ENCODE results near the gene MRAS. TPM values are rescaled to one million over a fixed set of nuclear protein-coding genes. Genes with fewer than 3 reads are reported as not detected.

MRAS gene
- total RNA-seq, 4 donors from 2014 or later = 13.8 to 83.0 (median 46.8) TPM

- H3K36me3 ChIP-seq = no peaks in the 10 kb centered on the region
- no peak overlapping the region for H3K27ac ChIP-seq
- no peaks in the 10 kb centered on the region for H3K27me3 ChIP-seq
- H3K4me1 ChIP-seq = no peaks in the 10 kb centered on the region
- intact Hi-C loops (cut with DNase I; ENCODE audit: low total_unique reads) = no loop called here
- no peaks in the 10 kb centered on the region for H3K9me3 ChIP-seq
- no peak overlapping the region for H3K4me3 ChIP-seq
- TF ChIP-seq, protein P1, sequence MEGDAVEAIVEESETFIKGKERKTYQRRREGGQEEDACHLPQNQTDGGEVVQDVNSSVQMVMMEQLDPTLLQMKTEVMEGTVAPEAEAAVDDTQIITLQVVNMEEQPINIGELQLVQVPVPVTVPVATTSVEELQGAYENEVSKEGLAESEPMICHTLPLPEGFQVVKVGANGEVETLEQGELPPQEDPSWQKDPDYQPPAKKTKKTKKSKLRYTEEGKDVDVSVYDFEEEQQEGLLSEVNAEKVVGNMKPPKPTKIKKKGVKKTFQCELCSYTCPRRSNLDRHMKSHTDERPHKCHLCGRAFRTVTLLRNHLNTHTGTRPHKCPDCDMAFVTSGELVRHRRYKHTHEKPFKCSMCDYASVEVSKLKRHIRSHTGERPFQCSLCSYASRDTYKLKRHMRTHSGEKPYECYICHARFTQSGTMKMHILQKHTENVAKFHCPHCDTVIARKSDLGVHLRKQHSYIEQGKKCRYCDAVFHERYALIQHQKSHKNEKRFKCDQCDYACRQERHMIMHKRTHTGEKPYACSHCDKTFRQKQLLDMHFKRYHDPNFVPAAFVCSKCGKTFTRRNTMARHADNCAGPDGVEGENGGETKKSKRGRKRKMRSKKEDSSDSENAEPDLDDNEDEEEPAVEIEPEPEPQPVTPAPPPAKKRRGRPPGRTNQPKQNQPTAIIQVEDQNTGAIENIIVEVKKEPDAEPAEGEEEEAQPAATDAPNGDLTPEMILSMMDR (IDR thresholded peaks at IDR 0.05) = no peak
- TF ChIP-seq POLR2A (IDR thresholded peaks at IDR 0.05) = no peak
- DNase-seq = no peak
These were observed 47.7 kb downstream of the MRAS start for GRCh38 chr3:138395865-138396751.

- H3K27me3 ChIP-seq = no peaks in the 10 kb centered on the region
- no peak overlapping the region for H3K27ac ChIP-seq
- no peak for DNase-seq
- no peaks in the 10 kb centered on the region for H3K9me3 ChIP-seq
- no peak overlapping the region for H3K4me3 ChIP-seq
- H3K4me1 ChIP-seq = no peaks in the 10 kb centered on the region
- TF ChIP-seq, protein P1 (IDR thresholded peaks at IDR 0.05) = no peak
- no peak for TF ChIP-seq POLR2A (IDR thresholded peaks at IDR 0.05)
- no peaks in the 10 kb centered on the region for H3K36me3 ChIP-seq
- intact Hi-C loops (cut with DNase I; ENCODE audit: low total_unique reads) = no loop called here
These were observed 48.5 kb downstream of the MRAS start for GRCh38 chr3:138396752-138397410.

DNA sequence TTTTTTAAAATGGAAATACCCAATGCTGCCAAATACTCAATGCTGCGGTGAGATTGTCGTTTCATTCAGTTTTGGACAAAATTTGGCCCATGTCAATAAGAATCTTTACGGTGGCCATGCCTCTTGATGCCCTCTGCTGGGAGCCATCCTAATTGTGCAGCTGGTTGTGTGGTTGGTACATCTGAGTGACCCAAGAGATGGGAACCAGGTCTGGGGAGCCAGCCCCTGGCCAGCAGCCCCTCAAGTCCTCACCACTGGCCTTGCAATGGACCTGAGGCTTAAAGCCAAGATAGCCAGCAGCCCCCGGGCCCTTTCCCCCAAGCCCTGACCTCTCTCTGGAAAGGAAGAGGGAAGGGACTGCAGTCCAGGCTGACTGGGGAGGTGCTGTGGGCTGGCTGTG is 49.6 kb downstream of the MRAS start:
- no peak overlapping the region for H3K27ac ChIP-seq
- H3K36me3 ChIP-seq = no peaks in the 10 kb centered on the region
- H3K4me1 ChIP-seq = no peaks in the 10 kb centered on the region
- no peak for DNase-seq
- H3K27me3 ChIP-seq = no peaks in the 10 kb centered on the region
- no peaks in the 10 kb centered on the region for H3K9me3 ChIP-seq
- H3K4me3 ChIP-seq = no peak overlapping the region
- intact Hi-C loops (cut with DNase I; ENCODE audit: low total_unique reads) = no loop called here
- TF ChIP-seq, protein P1 (IDR thresholded peaks at IDR 0.05) = no peak
- TF ChIP-seq POLR2A (IDR thresholded peaks at IDR 0.05) = no peak

DNA sequence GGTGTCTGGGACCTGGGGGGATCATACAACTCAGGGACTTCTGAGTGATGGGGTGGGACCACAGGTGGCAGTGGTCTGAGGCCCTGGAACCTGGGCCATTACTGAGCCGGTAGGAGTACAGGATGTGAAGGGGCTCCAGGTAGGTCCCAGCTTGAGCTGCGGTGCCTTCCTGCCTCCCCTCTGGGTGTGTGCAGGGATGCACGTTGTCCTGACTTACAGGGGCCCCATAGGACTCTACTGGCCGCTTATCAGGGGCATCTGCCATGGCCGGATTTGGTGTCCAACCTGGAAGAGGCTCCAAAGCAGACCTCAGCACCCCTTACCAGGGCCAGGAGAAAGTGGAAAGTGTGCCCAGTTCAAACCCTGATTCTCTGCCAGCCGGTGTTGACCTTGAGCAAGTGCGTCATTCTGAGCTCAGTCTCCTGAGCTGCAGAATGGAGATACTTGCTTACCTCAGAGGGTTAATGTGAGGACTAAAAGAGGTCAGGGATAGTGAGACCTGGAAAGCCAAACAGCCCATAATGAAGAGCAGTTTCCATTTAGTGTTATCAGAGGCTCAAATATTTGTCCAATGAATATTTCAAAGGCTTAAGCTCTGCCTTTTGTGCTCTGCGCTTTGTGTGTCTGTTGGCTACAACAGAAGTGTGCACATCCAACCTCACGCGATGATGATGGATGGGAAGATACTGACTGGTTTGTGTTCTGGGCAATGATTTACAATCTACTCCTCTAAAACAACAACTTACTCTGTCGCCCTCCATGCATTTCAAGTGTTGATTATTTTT is 50.6 kb downstream of the MRAS start:
- Histone ChIP-seq H3K4me3 (no peak overlapping the region), H3K4me1 (no peaks in the 10 kb centered on the region), H3K27me3 (no peaks in the 10 kb centered on the region), H3K9me3 (no peaks in the 10 kb centered on the region), H3K36me3 (no peaks in the 10 kb centered on the region), H3K27ac (peak overlapping the region in 1 of 2 donors; percentile 22)
- DNase-seq = no peak
- intact Hi-C loops (cut with DNase I; ENCODE audit: low total_unique reads) = no loop called here
- TF ChIP-seq, protein P1 (IDR thresholded peaks at IDR 0.05) = no peak
- TF ChIP-seq POLR2A (IDR thresholded peaks at IDR 0.05) = no peak
